CD4-positive, alpha-beta T cell (primary cell): ENCODE results near the gene ALDH9A1. TPM values are rescaled to one million over a fixed set of nuclear protein-coding genes. Genes with fewer than 3 reads are reported as not detected.

Source experiments
- ATAC-seq: fragments of 200-7000 bp; cut with Tn5 transposase; one replicate; pipeline ENCODE4 v1.10.0; 2022; ENCODE audit warnings: mild to moderate bottlenecking; ENCODE audit not compliant: poor library complexity
- CTCF ChIA-PET: fragments of 350-600 bp; sonication (Branson Sonifier 250); formaldehyde crosslinking; loops from one replicate; lab custom pipeline; 2021; ENCODE audit warnings: antibody characterized with exemption, inconsistent platforms; lab: Charles Lee
- POLR2A ChIA-PET: fragments of 350-600 bp; sonication (Branson Sonifier 250); formaldehyde crosslinking; loops from one replicate; lab custom pipeline; 2021; ENCODE audit warnings: antibody characterized with exemption, inconsistent platforms; lab: Charles Lee
- DNase-seq, 14 experiments: peaks; one replicate each; pipeline ENCODE4 v3.0.0-alpha.2; 2013 to 2020; ENCODE audit warnings: mixed read lengths in 2 of 14
- H3K27ac ChIP-seq, 2 donors: one replicate each; pipeline versions ENCODE4 v1.5.1 to v1.7.0; 2013; ENCODE audit warnings: low read length in 2 of 2, low read depth in 1 of 2, mild to moderate bottlenecking in 1 of 2
- H3K27me3 ChIP-seq, 2 experiments: 1 replicate in 1 of 2; 2 replicates in 1 of 2; pipeline versions ENCODE4 v1.6.1 to v1.7.0; 2013; ENCODE audit warnings: low read length in 2 of 2, control low read depth in 1 of 2, mild to moderate bottlenecking in 1 of 2, moderate library complexity in 1 of 2; ENCODE audit not compliant: insufficient read depth in 2 of 2, control insufficient read depth in 1 of 2
- H3K36me3 ChIP-seq: one replicate; pipeline ENCODE4 v1.6.1; 2013; ENCODE audit warnings: low read length, control low read depth; ENCODE audit not compliant: insufficient read depth
- H3K4me1 ChIP-seq: one replicate; pipeline ENCODE4 v1.6.1; 2013; ENCODE audit warnings: low read length, control low read depth; ENCODE audit not compliant: insufficient read depth
- H3K4me3 ChIP-seq: one replicate; pipeline ENCODE4 v1.5.1; 2013; ENCODE audit warnings: mild to moderate bottlenecking, low read length, moderate library complexity
- H3K9me3 ChIP-seq, 2 experiments: 1 replicate in 1 of 2; 2 replicates in 1 of 2; pipeline versions ENCODE4 v1.6.1 to v1.7.0; 2013; ENCODE audit warnings: low read length in 2 of 2, mild to moderate bottlenecking in 2 of 2, control low read depth in 1 of 2, moderate library complexity in 1 of 2; ENCODE audit not compliant: control insufficient read depth in 1 of 2, insufficient read depth in 1 of 2
- H3K27ac Mint-ChIP-seq: one replicate; pipeline ENCODE4 v1.8.0; 2020; ENCODE audit warnings: mixed read lengths
- H3K27me3 Mint-ChIP-seq: one replicate; pipeline ENCODE4 v1.8.0; 2021; ENCODE audit warnings: mixed read lengths
- H3K36me3 Mint-ChIP-seq: one replicate; pipeline ENCODE4 v1.8.0; 2021; ENCODE audit warnings: low read depth, mixed read lengths
- H3K4me1 Mint-ChIP-seq: one replicate; pipeline ENCODE4 v1.8.0; 2021; ENCODE audit warnings: low read depth, mixed read lengths
- H3K4me3 Mint-ChIP-seq: one replicate; pipeline ENCODE4 v1.8.0; 2020; ENCODE audit warnings: mild to moderate bottlenecking, mixed read lengths
- H3K9me3 Mint-ChIP-seq: one replicate; pipeline ENCODE4 v1.8.0; 2020; ENCODE audit warnings: mixed read lengths
- intact Hi-C, 2 experiments: fragments of 100-400 bp; cut with DNase I in 1 of 2; cut with micrococcal nuclease in 1 of 2; formaldehyde crosslinking; loops; one replicate each; pipeline versions ENCODE4 v1.15.1 to v1.9.0; 2023 to 2025; cut with DNase I, micrococcal nuclease
- total RNA-seq, 174 experiments: library from RNA in 2 of 174; stranded (reverse) in 2 of 174; gene quantifications; one replicate each; pipeline ENCODE4 v1.2.3 and lab custom pipeline; 2021 to 2026
- TF ChIP-seq, protein P1 (sequence below): fragments of 200-600 bp; IDR thresholded peaks from one replicate; pipeline ENCODE4 v1.8.0; 2022; ENCODE audit warnings: antibody characterized with exemption, mild to moderate bottlenecking

Gene ALDH9A1
- total RNA-seq, 2 experiments from 2014 or later, result 33.9 to 35.5 TPM

DNA sequence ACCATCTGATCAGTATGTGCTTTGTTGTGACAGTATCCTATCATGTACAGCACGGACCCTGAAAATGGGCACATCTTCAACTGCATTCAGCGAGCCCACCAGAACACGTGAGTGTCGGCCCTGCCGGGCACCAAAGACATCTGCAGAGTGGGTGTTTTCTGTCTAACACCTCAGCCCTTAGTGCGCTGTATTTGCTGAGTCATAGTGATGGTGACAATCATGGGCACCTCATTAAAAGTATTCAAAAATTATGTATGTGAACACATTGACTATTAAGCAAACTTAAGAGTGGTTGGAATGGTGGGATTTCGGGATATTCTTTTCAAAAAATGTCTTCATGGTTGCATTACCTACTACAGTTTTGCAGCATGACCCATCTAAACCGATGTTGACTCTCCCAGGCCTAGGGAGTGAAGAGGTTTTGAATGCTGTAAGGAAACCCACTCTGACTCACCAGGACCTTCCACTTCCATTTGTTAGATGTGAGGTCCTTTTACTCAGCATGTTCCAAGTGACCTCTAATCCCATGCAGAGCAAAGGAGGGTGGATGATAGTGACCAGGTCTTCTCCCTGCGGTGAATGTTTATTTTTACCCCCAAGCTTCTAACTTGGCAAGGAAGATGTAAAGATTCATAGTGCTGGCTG, 47.3 kb downstream of the ALDH9A1 start:
- Histone ChIP-seq H3K27me3 (no peaks in the 10 kb centered on the region), H3K27ac (no peak overlapping the region), H3K4me3 (no peak overlapping the region), H3K4me1 (peaks cover 7% of the 10 kb centered on the region), H3K9me3 (no peaks in the 10 kb centered on the region), H3K36me3 (peaks cover 43% of the 10 kb centered on the region)
- ChIA-PET CTCF (no interaction called here), POLR2A (no interaction called here)
- TF ChIP-seq, protein P1, sequence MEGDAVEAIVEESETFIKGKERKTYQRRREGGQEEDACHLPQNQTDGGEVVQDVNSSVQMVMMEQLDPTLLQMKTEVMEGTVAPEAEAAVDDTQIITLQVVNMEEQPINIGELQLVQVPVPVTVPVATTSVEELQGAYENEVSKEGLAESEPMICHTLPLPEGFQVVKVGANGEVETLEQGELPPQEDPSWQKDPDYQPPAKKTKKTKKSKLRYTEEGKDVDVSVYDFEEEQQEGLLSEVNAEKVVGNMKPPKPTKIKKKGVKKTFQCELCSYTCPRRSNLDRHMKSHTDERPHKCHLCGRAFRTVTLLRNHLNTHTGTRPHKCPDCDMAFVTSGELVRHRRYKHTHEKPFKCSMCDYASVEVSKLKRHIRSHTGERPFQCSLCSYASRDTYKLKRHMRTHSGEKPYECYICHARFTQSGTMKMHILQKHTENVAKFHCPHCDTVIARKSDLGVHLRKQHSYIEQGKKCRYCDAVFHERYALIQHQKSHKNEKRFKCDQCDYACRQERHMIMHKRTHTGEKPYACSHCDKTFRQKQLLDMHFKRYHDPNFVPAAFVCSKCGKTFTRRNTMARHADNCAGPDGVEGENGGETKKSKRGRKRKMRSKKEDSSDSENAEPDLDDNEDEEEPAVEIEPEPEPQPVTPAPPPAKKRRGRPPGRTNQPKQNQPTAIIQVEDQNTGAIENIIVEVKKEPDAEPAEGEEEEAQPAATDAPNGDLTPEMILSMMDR, result no peak
- no peaks in the 10 kb centered on the region for H3K27me3 Mint-ChIP-seq
- no peak overlapping the region for H3K4me3 Mint-ChIP-seq
- ATAC-seq (no peak), DNase-seq (no peak)
- no peak overlapping the region for H3K27ac Mint-ChIP-seq
- H3K9me3 Mint-ChIP-seq, result no peaks in the 10 kb centered on the region
- intact Hi-C loops, result no loop called here
- peaks cover 13% of the 10 kb centered on the region for H3K4me1 Mint-ChIP-seq
- H3K36me3 Mint-ChIP-seq, result peaks cover 62% of the 10 kb centered on the region

DNA sequence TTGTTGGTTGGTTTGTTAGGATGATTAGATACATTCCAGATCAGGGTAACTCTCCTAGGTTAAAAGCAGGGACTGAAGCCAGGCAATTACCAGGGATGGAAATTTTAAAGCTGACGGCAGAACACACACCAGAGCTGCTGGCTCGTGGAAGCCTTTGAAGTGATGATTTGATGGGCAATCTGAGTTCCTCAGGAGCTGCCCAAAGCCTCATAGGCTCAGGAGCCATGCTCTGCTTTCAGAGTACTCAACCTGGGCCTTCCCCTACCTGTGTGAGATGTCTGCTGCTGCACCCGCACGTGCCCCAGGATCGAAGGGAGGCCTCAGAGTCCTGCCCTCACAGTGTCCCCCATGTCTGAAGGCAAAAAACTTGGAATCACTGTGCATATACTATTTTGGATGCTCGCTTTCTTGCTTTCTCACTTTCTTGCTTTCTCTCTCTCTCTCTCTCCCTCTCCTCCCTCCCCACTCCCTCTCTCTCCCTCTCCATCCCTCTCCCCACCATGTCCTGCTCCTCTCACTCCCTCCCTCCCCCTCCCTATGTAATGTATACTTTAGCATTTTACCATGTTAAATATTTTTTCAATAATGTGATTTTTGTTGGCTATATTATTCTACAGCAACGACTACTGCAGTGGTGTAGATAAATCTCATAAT, 49.3 kb downstream of the ALDH9A1 start:
- Mint-ChIP-seq H3K36me3 (peaks cover 43% of the 10 kb centered on the region), H3K4me1 (peaks cover 26% of the 10 kb centered on the region), H3K4me3 (no peak overlapping the region), H3K27ac (no peak overlapping the region), H3K9me3 (no peaks in the 10 kb centered on the region), H3K27me3 (no peaks in the 10 kb centered on the region)
- intact Hi-C loops, result no loop called here
- Histone ChIP-seq H3K4me3 (no peak overlapping the region), H3K27ac (no peak overlapping the region), H3K27me3 (no peaks in the 10 kb centered on the region), H3K36me3 (peaks cover 26% of the 10 kb centered on the region), H3K9me3 (no peaks in the 10 kb centered on the region), H3K4me1 (peaks cover 11% of the 10 kb centered on the region)
- ATAC-seq (no peak), DNase-seq (no peak)
- TF ChIP-seq, protein P1, result no peak
- ChIA-PET POLR2A (no interaction called here), CTCF (no interaction called here)

DNA sequence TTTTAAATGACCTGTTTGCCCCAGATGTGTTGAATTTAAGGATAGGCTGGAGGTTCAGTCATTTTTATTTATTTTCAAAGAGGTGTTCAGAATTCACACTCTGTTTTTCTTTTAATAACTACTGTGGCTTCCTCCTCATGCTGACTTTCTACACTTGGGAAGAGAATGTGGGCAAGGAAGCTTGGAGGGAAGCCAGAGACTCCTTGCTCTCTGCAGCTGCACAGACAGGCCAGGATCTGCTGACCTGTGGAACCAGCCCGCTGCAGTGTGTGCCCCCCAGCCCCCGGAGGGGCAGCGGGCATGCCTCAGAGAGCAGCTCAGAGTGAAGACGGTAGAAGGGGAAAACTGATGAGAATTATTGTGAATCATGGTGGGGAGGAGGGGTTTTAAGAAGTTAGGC, 50.4 kb downstream of the ALDH9A1 start:
- no peak overlapping the region for H3K4me3 ChIP-seq
- Mint-ChIP-seq H3K36me3 (peaks cover 32% of the 10 kb centered on the region), H3K27me3 (no peaks in the 10 kb centered on the region), H3K4me3 (no peak overlapping the region), H3K4me1 (peaks cover 28% of the 10 kb centered on the region), H3K9me3 (no peaks in the 10 kb centered on the region), H3K27ac (no peak overlapping the region)
- TF ChIP-seq, protein P1, result no peak
- intact Hi-C loops, result no loop called here
- no peaks in the 10 kb centered on the region for H3K9me3 ChIP-seq
- H3K36me3 ChIP-seq, result peaks cover 17% of the 10 kb centered on the region
- no peaks in the 10 kb centered on the region for H3K27me3 ChIP-seq
- DNase-seq (no peak), ATAC-seq (no peak)
- H3K4me1 ChIP-seq, result peaks cover 11% of the 10 kb centered on the region
- ChIA-PET POLR2A (no interaction called here), CTCF (no interaction called here)
- H3K27ac ChIP-seq, result no peak overlapping the region
